Neural cell (in vitro differentiated cells): Measurements from ENCODE around the gene ADGRL3. TPM values are rescaled to one million over a fixed set of nuclear protein-coding genes. Genes with fewer than 3 reads are reported as not detected.

Source experiments
- H2AFZ ChIP-seq: fragments of 200-600, 300-800 bp; sonication (generic), shearing (Covaris generic); 2 replicates; pipeline ENCODE4 v1.6.0; 2014; ENCODE audit warnings: low read depth, mild to moderate bottlenecking, antibody characterized with exemption, low read length, moderate library complexity
- H3F3A ChIP-seq: fragments of 200-600 bp; shearing (Covaris generic); 2 replicates; pipeline ENCODE4 v1.6.1; 2016; ENCODE audit warnings: mild to moderate bottlenecking, moderate library complexity, mixed read lengths, antibody characterized with exemption, low read length; ENCODE audit not compliant: insufficient read depth, poor library complexity, severe bottlenecking
- H3K27ac ChIP-seq: fragments of 200-600, 300-800 bp; sonication (generic), shearing (Covaris generic); 2 replicates; pipeline ENCODE4 v1.5.1; 2014; ENCODE audit warnings: mild to moderate bottlenecking, low read length, moderate library complexity
- H3K27me3 ChIP-seq: fragments of 300-800, 200-600 bp; sonication (generic), shearing (Covaris generic); 2 replicates; pipeline ENCODE4 v1.6.0; 2014; ENCODE audit warnings: mild to moderate bottlenecking, low read depth, low read length, moderate library complexity; ENCODE audit not compliant: insufficient read depth
- H3K36me3 ChIP-seq: fragments of 300-800, 200-600 bp; sonication (generic), shearing (Covaris generic); 2 replicates; pipeline ENCODE4 v1.5.1; 2014; ENCODE audit warnings: mild to moderate bottlenecking, antibody characterized with exemption, low read length, moderate library complexity; ENCODE audit not compliant: insufficient read depth
- H3K4me2 ChIP-seq: fragments of 300-800, 200-600 bp; sonication (generic), shearing (Covaris generic); 2 replicates; pipeline ENCODE4 v1.6.0; 2014; ENCODE audit warnings: mild to moderate bottlenecking, low read length
- H3K4me3 ChIP-seq: fragments of 300-800, 200-600 bp; sonication (generic), shearing (Covaris generic); 2 replicates; pipeline ENCODE4 v1.5.1; 2014; ENCODE audit warnings: mild to moderate bottlenecking, low read length, moderate library complexity
- H3K79me2 ChIP-seq: fragments of 200-600 bp; shearing (Covaris generic); replicated peaks from 2 replicates; pipeline ENCODE4 v1.6.0; 2014; ENCODE audit warnings: mild to moderate bottlenecking, low read length, moderate library complexity; ENCODE audit not compliant: insufficient read depth
- H3K9ac ChIP-seq: fragments of 300-800, 200-600 bp; sonication (generic), shearing (Covaris generic); 2 replicates; pipeline ENCODE4 v1.6.1; 2016; ENCODE audit warnings: mild to moderate bottlenecking, low read length, mixed read lengths
- H3K9me2 ChIP-seq: fragments of 200-600 bp; shearing (Covaris generic); 2 replicates; pipeline ENCODE4 v1.6.1; 2016; ENCODE audit warnings: mild to moderate bottlenecking, low read length, mixed read lengths; ENCODE audit not compliant: insufficient read depth
- H3K9me3 ChIP-seq: fragments of 200-600, 300-800 bp; sonication (generic), shearing (Covaris generic); 2 replicates; pipeline ENCODE4 v1.6.1; 2016; ENCODE audit warnings: mild to moderate bottlenecking, mixed run types, low read length, moderate library complexity, mixed read lengths
- H4K20me1 ChIP-seq: fragments of 200-600 bp; shearing (Covaris generic); 2 replicates; pipeline ENCODE4 v1.6.1; 2016; ENCODE audit warnings: mild to moderate bottlenecking, mixed run types; ENCODE audit not compliant: insufficient read depth
- EP300 ChIP-seq: fragments of 450-650 bp; conservative IDR thresholded peaks from 2 replicates; pipeline ENCODE4 v1.6.1; 2014; ENCODE audit warnings: antibody characterized with exemption, mild to moderate bottlenecking, moderate library complexity; ENCODE audit not compliant: poor library complexity, severe bottlenecking
- EZH2 ChIP-seq: fragments of 200-600, 300-800 bp; shearing (Covaris generic), sonication (generic); IDR thresholded peaks from 2 replicates; pipeline ENCODE4 v1.6.1; 2014; ENCODE audit warnings: antibody characterized with exemption, low read length, borderline replicate concordance, mild to moderate bottlenecking; ENCODE audit not compliant: insufficient read depth, poor library complexity, severe bottlenecking
- MXI1 ChIP-seq: fragments of 450-650 bp; conservative IDR thresholded peaks from 2 replicates; pipeline ENCODE4 v1.6.1; 2014; ENCODE audit warnings: antibody characterized with exemption, mild to moderate bottlenecking; ENCODE audit not compliant: poor library complexity, severe bottlenecking
- POLR2AphosphoS5 ChIP-seq: IDR thresholded peaks from 2 replicates; pipeline ENCODE4 v1.6.1; 2012
- RAD21 ChIP-seq: fragments of 450-650 bp; conservative IDR thresholded peaks from 2 replicates; pipeline ENCODE4 v1.6.1; 2014; ENCODE audit warnings: antibody characterized with exemption, mild to moderate bottlenecking, moderate library complexity
- SMC3 ChIP-seq: fragments of 450-650 bp; conservative IDR thresholded peaks from 2 replicates; pipeline ENCODE4 v1.6.1; 2014; ENCODE audit warnings: antibody characterized with exemption, mild to moderate bottlenecking, moderate library complexity; ENCODE audit not compliant: poor library complexity
- TAF1 ChIP-seq: IDR thresholded peaks from 2 replicates; pipeline ENCODE4 v1.6.1; 2012; ENCODE audit warnings: low read depth
- polyA plus RNA-seq: library from polyadenylated mRNA; depleted of rRNA; stranded (reverse); fragments of >200 nt; gene quantifications from 2 replicates; pipeline ENCODE4 v1.2.3, GENCODE V29; 2014
- TF ChIP-seq, protein P1 (sequence below): IDR thresholded peaks from 2 replicates; pipeline ENCODE4 v1.6.1; 2012; ENCODE audit warnings: borderline replicate concordance
- TF ChIP-seq, protein P2 (sequence below): fragments of 450-650 bp; IDR thresholded peaks from 2 replicates; pipeline ENCODE4 v1.5.1; 2014; ENCODE audit warnings: antibody characterized with exemption, mild to moderate bottlenecking, moderate library complexity; ENCODE audit not compliant: poor library complexity, severe bottlenecking

ADGRL3 gene
- polyA plus RNA-seq, 1 donor from 2014 or later, result 99.4 TPM

DNA sequence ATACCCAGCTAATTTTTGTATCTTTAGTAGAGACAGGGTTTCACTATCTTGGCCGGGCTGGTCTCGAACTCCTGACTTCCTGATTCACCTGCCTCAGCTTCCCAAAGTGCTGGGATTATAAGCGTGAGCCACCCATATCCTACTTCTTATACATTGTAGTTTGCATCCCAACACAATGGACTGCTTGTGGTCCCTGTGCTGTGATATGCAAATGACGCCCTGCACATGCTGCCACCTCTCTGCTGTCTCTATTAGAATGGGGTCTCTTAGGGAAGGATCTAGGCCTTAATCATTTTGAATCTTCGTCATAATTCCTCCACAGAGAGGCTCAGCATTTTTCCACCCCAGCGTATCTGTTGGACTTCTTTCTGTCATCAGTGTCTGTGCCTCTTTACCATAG lies 595.9 kb downstream of the ADGRL3 start:
- TF ChIP-seq EZH2 (no peak), POLR2AphosphoS5 (no peak), RAD21 (no peak), SMC3 (no peak)
- Histone ChIP-seq H3K36me3 (no peaks in the 10 kb centered on the region), H3K27ac (no peak overlapping the region), H3K27me3 (no peaks in the 10 kb centered on the region), H4K20me1 (no peaks in the 10 kb centered on the region), H3K9me3 (no peaks in the 10 kb centered on the region), H2AFZ (no peak overlapping the region), H3K79me2 (no peaks in the 10 kb centered on the region), H3K4me2 (no peak overlapping the region), H3K4me3 (no peak overlapping the region), H3F3A (no peaks in the 10 kb centered on the region), H3K9ac (no peak overlapping the region), H3K9me2 (no peaks in the 10 kb centered on the region)

DNA sequence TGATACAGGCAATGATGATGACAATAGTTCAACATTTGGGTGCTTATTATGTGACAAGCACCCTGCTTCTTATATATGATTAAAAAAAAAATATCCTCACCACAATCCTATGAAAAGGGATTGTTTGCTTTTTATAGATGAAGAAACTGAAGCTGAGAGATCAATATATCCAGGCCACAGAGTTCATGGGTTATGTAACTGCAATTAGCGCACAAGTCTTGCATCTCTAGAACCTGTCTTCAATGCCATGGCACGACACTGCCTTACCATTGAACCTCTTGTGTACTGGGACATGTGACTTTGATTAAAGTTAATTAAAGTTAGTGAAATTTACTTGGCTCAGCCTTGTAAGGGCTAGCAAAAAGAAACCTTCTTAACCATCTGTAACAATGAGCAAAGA lies 599.7 kb downstream of the ADGRL3 start:
- no peak overlapping the region for H3K4me3 ChIP-seq
- TF ChIP-seq EZH2 (no peak), MXI1 (no peak), SMC3 (no peak), EP300 (no peak), TAF1 (no peak), RAD21 (no peak), POLR2AphosphoS5 (no peak)
- TF ChIP-seq, protein P1, sequence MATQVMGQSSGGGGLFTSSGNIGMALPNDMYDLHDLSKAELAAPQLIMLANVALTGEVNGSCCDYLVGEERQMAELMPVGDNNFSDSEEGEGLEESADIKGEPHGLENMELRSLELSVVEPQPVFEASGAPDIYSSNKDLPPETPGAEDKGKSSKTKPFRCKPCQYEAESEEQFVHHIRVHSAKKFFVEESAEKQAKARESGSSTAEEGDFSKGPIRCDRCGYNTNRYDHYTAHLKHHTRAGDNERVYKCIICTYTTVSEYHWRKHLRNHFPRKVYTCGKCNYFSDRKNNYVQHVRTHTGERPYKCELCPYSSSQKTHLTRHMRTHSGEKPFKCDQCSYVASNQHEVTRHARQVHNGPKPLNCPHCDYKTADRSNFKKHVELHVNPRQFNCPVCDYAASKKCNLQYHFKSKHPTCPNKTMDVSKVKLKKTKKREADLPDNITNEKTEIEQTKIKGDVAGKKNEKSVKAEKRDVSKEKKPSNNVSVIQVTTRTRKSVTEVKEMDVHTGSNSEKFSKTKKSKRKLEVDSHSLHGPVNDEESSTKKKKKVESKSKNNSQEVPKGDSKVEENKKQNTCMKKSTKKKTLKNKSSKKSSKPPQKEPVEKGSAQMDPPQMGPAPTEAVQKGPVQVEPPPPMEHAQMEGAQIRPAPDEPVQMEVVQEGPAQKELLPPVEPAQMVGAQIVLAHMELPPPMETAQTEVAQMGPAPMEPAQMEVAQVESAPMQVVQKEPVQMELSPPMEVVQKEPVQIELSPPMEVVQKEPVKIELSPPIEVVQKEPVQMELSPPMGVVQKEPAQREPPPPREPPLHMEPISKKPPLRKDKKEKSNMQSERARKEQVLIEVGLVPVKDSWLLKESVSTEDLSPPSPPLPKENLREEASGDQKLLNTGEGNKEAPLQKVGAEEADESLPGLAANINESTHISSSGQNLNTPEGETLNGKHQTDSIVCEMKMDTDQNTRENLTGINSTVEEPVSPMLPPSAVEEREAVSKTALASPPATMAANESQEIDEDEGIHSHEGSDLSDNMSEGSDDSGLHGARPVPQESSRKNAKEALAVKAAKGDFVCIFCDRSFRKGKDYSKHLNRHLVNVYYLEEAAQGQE, result no peak
- TF ChIP-seq, protein P2, sequence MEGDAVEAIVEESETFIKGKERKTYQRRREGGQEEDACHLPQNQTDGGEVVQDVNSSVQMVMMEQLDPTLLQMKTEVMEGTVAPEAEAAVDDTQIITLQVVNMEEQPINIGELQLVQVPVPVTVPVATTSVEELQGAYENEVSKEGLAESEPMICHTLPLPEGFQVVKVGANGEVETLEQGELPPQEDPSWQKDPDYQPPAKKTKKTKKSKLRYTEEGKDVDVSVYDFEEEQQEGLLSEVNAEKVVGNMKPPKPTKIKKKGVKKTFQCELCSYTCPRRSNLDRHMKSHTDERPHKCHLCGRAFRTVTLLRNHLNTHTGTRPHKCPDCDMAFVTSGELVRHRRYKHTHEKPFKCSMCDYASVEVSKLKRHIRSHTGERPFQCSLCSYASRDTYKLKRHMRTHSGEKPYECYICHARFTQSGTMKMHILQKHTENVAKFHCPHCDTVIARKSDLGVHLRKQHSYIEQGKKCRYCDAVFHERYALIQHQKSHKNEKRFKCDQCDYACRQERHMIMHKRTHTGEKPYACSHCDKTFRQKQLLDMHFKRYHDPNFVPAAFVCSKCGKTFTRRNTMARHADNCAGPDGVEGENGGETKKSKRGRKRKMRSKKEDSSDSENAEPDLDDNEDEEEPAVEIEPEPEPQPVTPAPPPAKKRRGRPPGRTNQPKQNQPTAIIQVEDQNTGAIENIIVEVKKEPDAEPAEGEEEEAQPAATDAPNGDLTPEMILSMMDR, result no peak
- no peak overlapping the region for H2AFZ ChIP-seq
- H3K9me2 ChIP-seq, result no peaks in the 10 kb centered on the region
- no peaks in the 10 kb centered on the region for H3K36me3 ChIP-seq
- no peak overlapping the region for H3K27ac ChIP-seq
- no peak overlapping the region for H3K4me2 ChIP-seq
- H3K27me3 ChIP-seq, result no peaks in the 10 kb centered on the region
- H3K79me2 ChIP-seq, result no peaks in the 10 kb centered on the region
- H3K9me3 ChIP-seq, result no peaks in the 10 kb centered on the region
- no peaks in the 10 kb centered on the region for H4K20me1 ChIP-seq
- H3K9ac ChIP-seq, result no peak overlapping the region
- H3F3A ChIP-seq, result no peaks in the 10 kb centered on the region

DNA sequence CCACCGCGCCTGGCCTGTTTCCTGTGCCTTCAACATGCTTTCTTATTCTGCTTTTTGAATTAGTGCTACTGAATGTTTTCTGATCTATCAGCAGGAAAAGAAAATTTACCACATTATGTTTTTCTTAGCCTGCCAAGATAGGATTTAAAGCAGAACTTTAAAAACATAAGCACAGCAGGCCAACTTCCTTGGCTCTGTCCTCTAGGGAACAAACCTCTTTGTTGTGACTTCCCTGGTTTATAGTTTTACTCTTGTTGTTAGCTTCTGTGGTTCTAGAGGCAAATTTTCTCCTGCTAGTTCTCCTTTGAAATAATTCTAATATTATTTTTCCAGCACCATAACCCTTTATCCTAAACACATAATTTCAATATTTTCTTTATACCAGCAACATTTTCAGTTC lies 605.1 kb downstream of the ADGRL3 start:
- no peaks in the 10 kb centered on the region for H3K36me3 ChIP-seq
- no peak overlapping the region for H3K4me3 ChIP-seq
- H3K27ac ChIP-seq, result no peak overlapping the region
- no peaks in the 10 kb centered on the region for H3F3A ChIP-seq
- no peaks in the 10 kb centered on the region for H4K20me1 ChIP-seq
- H3K27me3 ChIP-seq, result no peaks in the 10 kb centered on the region
- TF ChIP-seq, protein P1, result no peak
- TF ChIP-seq POLR2AphosphoS5, result no peak
- no peak for TF ChIP-seq TAF1
- TF ChIP-seq EP300, result no peak
- TF ChIP-seq EZH2, result no peak
- no peak for TF ChIP-seq SMC3
- TF ChIP-seq RAD21, result no peak
- TF ChIP-seq, protein P2, result no peak
- no peak for TF ChIP-seq MXI1
- H3K9me3 ChIP-seq, result no peaks in the 10 kb centered on the region
- no peak overlapping the region for H3K4me2 ChIP-seq
- peaks cover 3% of the 10 kb centered on the region for H3K79me2 ChIP-seq
- H2AFZ ChIP-seq, result no peak overlapping the region
- no peak overlapping the region for H3K9ac ChIP-seq
- H3K9me2 ChIP-seq, result no peaks in the 10 kb centered on the region
